HG03196 (cell line): Measurements from ENCODE around the gene ABLIM2.
"Not testable (repeated sequence)": the region's sequence is repeated elsewhere in the genome, so short reads cannot be mapped to it uniquely, and the experiment has no call there.

Source experiments
- ATAC-seq: cut with Tn5 transposase; IDR thresholded peaks from one replicate; pipeline ENCODE4 v1.9.1; 2021; ENCODE audit not compliant: unreplicated experiment

ABLIM2 gene

GRCh38 chr4:8142556-8142955 is 16.1 kb downstream of the ABLIM2 start:
- no peak for ATAC-seq

- ATAC-seq: no peak
Measured at GRCh38 chr4:8141935-8142334, 16.7 kb downstream of the ABLIM2 start.

GRCh38 chr4:8140915-8141314 is 17.7 kb downstream of the ABLIM2 start:
- ATAC-seq: no peak

GRCh38 chr4:8139726-8140125 is 18.9 kb downstream of the ABLIM2 start:
- not testable (repeated sequence) for ATAC-seq

GRCh38 chr4:8136972-8137710 is 21.5 kb downstream of the ABLIM2 start:
- ATAC-seq: no peak

GRCh38 chr4:8136529-8136928 is 22.1 kb downstream of the ABLIM2 start:
- no peak for ATAC-seq

GRCh38 chr4:8135666-8136065 is 22.9 kb downstream of the ABLIM2 start:
- no peak for ATAC-seq

GRCh38 chr4:8133897-8134563 is 24.6 kb downstream of the ABLIM2 start:
- ATAC-seq: no peak

GRCh38 chr4:8132947-8133705 is 25.5 kb downstream of the ABLIM2 start:
- ATAC-seq: no peak

GRCh38 chr4:8132400-8132799 is 26.2 kb downstream of the ABLIM2 start:
- no peak for ATAC-seq

GRCh38 chr4:8131826-8132225 is 26.8 kb downstream of the ABLIM2 start:
- ATAC-seq: no peak

GRCh38 chr4:8131210-8131609 is 27.4 kb downstream of the ABLIM2 start:
- ATAC-seq: no peak

- no peak for ATAC-seq
Measured at GRCh38 chr4:8130346-8131066, 28.1 kb downstream of the ABLIM2 start.

- no peak for ATAC-seq
Measured at GRCh38 chr4:8129785-8130184, 28.8 kb downstream of the ABLIM2 start.

GRCh38 chr4:8129136-8129535 is 29.5 kb downstream of the ABLIM2 start:
- no peak for ATAC-seq

GRCh38 chr4:8128100-8128856 is 30.3 kb downstream of the ABLIM2 start:
- no peak for ATAC-seq

GRCh38 chr4:8127051-8127826 is 31.4 kb downstream of the ABLIM2 start:
- ATAC-seq: no peak

- no peak for ATAC-seq
Measured at GRCh38 chr4:8126523-8126922, 32.1 kb downstream of the ABLIM2 start.

- no peak for ATAC-seq
Measured at GRCh38 chr4:8125526-8126056, 33.0 kb downstream of the ABLIM2 start.

- no peak for ATAC-seq
Measured at GRCh38 chr4:8123870-8124269, 34.7 kb downstream of the ABLIM2 start.
